GM18861 (cell line): ENCODE results near the gene KRT27.
"Not testable (repeated sequence)": the region's sequence is repeated elsewhere in the genome, so short reads cannot be mapped to it uniquely, and the experiment has no call there.

ENCODE experiments used
- ATAC-seq: cut with Tn5 transposase; IDR thresholded peaks from one replicate; pipeline ENCODE4 v1.9.1; 2021; ENCODE audit not compliant: unreplicated experiment

KRT27 gene, protein sequence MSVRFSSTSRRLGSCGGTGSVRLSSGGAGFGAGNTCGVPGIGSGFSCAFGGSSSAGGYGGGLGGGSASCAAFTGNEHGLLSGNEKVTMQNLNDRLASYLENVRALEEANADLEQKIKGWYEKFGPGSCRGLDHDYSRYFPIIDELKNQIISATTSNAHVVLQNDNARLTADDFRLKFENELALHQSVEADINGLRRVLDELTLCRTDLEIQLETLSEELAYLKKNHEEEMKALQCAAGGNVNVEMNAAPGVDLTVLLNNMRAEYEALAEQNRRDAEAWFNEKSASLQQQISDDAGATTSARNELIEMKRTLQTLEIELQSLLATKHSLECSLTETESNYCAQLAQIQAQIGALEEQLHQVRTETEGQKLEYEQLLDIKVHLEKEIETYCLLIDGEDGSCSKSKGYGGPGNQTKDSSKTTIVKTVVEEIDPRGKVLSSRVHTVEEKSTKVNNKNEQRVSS

GRCh38 chr17:40782450-40782849 is at the start of gene KRT27:
Gene KRT27 (minus strand): TSS chr17:40782550. CDS start chr17:40782493, 57 bp downstream.
- ATAC-seq, result no peak

DNA sequence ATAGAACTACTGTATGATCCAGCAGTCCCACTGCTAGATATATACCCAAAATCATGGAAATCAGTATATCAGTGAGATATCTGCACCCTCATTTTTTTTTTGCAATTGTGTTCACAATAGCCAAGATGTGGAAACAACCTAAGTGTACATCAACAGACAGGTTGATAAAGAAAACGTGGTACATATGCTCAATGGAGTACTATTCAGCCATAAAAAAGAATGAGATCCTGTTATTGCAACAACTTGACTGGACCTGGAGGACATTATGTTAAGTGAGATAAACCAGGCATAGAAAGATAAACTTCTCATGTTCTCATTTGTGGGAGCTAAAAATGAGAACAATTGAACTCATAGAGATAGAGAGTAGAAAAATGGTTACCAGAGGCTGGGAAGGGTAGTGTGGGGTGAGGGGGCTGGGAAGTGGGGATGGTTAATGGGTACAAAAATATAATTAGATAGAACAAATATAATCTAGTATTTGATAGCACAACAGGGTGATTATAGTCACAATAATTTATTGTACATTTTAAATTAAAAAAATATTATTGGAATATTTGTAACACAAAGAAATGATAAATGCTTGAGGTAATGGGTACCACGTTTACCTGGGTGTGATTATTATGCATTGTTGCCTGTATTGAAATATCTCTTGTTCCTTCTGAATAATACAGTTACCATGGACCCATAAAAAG is 47.9 kb upstream of the KRT27 start:
- ATAC-seq, result no peak

- ATAC-seq, result no peak
These were observed 46.2 kb upstream of the KRT27 start for GRCh38 chr17:40828454-40829044.

- ATAC-seq, result no peak
These were observed 45.5 kb upstream of the KRT27 start for GRCh38 chr17:40827746-40828453.

- ATAC-seq, result no peak
These were observed 43.2 kb upstream of the KRT27 start for GRCh38 chr17:40825599-40825998.

DNA sequence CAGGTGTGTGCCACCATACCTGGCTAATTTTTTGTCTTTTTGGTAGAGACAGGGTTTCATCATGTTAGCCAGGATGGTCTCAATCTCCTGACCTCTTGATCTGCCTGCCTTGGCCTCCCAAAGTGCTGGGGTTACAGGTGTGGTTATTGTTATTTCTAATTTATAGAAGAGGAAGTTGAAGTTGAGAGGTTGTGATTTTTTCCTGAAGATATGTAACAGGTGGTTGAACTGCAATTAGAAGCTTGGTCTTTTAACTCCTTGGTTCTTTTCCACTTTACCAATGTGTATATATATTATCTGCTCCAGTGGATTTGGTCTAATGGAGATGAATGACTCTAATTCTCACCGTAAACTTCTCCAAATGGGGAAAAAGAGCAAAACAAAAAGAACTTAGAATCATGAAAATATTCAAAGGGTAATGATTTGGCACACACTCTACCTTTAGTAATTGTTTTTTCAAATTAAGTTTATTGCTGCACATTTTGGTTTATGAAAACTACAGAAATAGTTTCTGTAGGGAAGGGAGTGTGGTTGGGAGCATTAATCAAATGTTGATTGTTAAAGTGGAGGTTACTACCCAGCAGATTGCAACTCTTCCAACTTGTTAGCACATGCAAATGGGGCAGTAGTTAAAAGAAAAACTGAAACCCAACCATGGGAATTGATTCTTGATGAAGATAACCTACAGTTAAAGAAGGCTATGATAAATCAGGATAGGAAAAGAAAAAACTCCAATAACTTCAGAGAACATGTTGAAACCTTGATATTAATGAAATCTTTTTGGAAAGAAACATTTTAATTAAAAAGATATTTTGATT is 41.9 kb upstream of the KRT27 start:
- no peak for ATAC-seq

DNA sequence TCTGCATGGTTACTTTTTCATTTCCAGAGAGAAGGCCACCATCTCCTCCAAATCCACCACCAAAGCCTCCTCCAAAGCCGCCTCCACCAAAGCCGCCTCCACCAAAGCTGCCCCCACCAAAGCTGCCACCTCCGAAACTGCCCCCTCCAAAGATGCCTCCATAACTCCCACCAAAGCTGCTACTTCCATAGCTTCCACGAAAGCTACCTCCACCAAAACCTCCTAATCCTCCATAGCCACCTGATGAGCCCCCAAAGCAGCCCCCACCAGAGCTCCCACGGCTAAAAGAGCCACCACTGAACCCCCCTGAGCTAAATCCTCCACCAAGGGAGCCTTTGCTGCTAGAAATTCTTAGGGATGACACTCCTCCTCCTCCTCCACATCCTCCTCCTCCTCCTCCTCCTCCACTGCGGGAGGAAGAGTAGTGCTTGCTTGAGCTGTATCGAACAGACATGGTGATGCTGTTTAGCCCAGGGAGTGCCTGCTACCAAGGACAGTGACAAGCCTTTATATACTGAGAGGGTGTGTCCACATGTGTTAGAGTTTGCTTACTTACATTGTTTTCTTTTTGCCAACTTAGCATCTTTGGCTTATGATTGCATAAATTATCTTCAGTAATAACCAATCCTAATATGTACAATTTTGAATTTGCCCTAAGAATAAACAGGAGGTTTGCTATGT is 39.9 kb upstream of the KRT27 start, which contains the start of gene KRT10:
Gene KRT10 (minus strand): TSS at position 483 of the 681 bp plus-strand sequence. CDS start 29 bp downstream, at position 454.
- ATAC-seq, result no peak

GRCh38 chr17:40821536-40821935 is 39.2 kb upstream of the KRT27 start:
- no peak for ATAC-seq

DNA sequence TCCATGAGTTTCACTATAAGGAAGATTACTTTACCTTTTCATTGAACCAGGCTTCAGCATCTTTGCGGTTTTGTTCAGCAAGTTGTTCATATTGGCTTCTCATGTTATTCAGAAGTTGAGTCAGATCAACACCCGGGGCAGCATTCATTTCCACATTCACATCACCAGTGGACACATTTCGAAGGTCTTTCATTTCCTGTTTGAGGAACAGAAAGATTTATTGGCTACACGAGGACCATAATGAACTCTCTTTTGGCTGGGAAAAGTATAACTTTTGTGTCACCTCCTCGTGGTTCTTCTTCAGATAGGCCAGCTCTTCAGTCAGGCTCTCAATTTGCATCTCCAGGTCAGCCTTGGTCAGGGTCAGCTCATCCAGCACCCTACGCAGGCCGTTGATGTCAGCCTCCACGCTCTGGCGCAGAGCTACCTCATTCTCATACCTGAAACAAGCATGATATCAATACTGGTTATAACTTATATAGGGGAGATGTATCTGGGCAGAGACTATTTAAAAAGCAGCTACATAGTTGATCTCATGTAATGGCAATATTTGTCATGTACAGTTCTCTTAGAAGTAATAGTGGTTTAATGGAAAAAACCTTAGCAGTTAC is 38.0 kb upstream of the KRT27 start:
- ATAC-seq, result no peak

DNA sequence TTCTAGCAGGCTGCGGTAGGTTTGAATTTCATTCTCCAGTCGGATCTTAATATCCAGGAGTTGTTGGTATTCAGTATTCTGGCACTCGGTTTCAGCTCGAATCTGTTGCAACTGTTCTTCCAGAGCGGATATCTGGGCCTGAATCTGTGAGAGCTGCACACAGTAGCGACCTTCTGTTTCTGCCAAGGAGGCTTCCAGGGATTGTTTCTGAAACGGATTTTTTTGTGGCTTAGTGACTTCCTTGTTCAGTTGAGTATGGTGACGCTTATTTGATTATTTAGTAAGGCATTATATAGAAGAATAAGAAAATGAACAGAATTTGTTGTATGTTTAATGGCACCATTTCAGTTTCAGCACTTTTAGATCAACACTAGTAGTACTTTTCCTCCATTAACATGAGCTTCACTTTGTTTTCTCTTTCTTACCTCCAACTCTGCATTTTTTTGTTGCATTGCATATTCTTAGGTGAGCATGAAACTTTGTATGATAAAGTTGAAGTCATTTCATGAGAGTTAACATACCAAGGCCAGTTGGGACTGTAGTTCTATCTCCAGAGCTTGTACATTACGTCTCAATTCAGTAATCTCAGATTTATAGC is 37.3 kb upstream of the KRT27 start:
- ATAC-seq, result no peak

GRCh38 chr17:40818733-40819527 is 36.6 kb upstream of the KRT27 start:
- no peak for ATAC-seq

- no peak for ATAC-seq
These were observed 36.0 kb upstream of the KRT27 start for GRCh38 chr17:40818343-40818732.

DNA sequence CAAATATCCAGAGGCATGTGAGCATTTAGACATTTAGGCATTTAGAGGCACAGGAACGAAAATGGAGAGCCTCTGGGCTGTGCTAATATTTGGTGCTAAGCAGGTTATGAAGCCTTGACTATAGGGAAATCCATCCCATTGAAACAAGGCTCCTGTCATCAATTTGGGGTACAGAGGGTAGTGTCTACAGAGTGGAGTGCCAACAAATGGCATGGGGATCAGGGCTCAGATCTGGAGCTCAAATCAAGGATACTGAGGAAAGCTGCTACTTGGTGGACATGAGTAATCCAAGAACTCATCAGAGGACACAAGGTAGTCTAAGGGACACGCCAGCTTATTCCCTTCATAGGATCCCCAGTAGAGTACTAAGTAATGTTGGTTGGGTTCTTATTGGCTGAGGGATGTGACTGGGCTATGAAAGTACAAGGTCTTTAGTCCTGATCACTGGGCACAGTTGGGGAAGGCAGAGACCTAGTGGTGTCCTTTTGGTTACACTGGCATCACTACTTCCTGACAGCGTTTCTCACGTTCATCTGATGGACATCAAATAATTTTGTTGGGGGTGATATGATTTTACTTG is 34.8 kb upstream of the KRT27 start:
- ATAC-seq, result no peak

DNA sequence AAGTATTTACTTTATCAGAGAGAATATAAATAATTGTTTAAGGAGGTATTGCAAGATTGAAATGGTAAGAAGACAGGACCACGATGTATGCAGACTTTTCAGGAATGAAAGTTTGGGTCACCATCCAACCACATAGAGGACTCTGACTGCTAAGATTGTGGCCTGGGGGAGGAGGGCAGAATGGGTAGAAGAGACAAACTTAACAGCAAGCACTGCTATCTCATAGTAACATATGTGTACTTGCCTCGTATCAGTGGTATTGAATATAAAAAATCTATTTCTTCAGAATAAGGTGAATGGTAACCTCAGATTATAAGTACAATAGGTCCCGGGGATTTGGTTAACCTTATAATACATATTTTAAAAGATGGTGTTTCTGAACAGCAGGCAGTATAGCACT is 34.2 kb upstream of the KRT27 start:
- ATAC-seq, result no peak

DNA sequence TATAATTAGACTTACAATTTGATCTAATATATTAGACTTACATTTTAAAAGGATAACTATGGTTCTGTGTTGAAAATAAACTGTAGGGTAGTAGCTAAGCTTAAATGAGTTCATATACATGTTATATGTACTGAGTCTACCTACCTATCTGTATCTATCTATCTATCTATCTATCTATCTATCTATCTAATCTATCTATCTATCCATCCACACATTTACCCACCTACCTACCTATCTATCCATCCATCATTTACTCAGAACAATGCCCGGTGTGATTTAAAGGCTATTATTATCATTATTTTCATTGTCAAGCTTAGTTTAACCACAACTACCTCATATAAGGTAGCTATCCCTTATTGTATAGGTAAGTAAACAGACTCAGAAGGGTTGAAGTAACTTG is 33.0 kb upstream of the KRT27 start:
- no peak for ATAC-seq

GRCh38 chr17:40814657-40815056 is 32.3 kb upstream of the KRT27 start:
- not testable (repeated sequence) for ATAC-seq

- ATAC-seq, result no peak
These were observed 31.5 kb upstream of the KRT27 start for GRCh38 chr17:40813804-40814203.

DNA sequence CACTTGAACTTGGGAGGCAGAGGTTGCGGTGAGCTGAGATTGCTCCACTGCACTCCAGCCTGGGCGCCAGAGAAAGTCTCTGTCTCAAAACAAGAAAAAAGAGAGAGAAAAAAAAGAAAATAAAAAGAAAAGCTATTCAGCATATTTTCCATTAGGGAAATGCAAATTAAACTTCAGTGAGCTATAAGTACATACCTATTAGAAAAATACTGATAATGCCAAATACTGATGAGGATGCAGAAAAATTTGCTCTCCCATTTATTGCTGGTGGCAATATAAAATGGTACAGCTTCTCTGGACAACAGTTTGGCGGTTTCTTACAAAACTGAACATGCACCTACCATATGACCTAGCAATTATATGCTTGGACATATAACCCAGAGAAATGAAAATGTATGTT is 30.3 kb upstream of the KRT27 start:
- ATAC-seq, result no peak
